G401 (cell line): ENCODE results near the gene CFAP20DC. TPM values are rescaled to one million over a fixed set of nuclear protein-coding genes. Genes with fewer than 3 reads are reported as not detected.

Source experiments
- DNase-seq: peaks from one replicate; pipeline ENCODE4 v3.0.0-alpha.2; 2015; ENCODE audit warnings: low spot score
- in situ Hi-C: cut with HindIII; loops from 2 replicates; pipeline ENCODE4 v1.10.0; 2016; ENCODE audit warnings: low sequenced_read_pairs, mixed read lengths
- total RNA-seq: library from RNA; depleted of rRNA; stranded (reverse); fragments of >200 nt; shearing (Covaris generic); gene quantifications from 2 replicates; pipeline ENCODE4 v1.2.3, GENCODE V29; 2014

CFAP20DC gene
- total RNA-seq, 1 experiment from 2014 or later: 2.2 TPM

- DNase-seq: no peak
- in situ Hi-C loops: no loop called here
These were observed 8.9 kb downstream of the CFAP20DC start for GRCh38 chr3:59040902-59041301.

- DNase-seq: no peak
- in situ Hi-C loops: no loop called here
These were observed 22.2 kb downstream of the CFAP20DC start for GRCh38 chr3:59027607-59028006.

DNA sequence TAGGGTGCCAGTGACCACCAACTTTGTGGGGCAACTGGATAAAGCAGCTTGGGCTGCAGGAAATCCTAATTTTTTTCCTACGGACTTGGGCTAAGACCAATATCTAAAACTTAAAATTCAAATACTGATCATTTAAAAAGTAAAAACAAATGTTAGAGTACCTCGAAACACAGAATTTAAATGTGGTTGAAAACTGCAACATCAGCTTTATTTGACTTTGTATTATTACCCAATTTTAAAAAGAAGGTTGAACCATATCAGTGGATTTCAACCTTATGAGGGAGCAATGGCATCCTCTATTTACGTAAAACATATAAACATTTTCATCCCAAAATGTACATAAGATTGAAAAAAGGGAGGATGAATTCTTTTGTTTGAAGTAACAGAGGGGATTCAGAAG, 26.2 kb downstream of the CFAP20DC start:
- in situ Hi-C loops: no loop called here
- DNase-seq: no peak

- peak; percentile 52 for DNase-seq
- in situ Hi-C loops: no loop called here
These were observed 32.2 kb downstream of the CFAP20DC start for GRCh38 chr3:59017617-59017984.

DNA sequence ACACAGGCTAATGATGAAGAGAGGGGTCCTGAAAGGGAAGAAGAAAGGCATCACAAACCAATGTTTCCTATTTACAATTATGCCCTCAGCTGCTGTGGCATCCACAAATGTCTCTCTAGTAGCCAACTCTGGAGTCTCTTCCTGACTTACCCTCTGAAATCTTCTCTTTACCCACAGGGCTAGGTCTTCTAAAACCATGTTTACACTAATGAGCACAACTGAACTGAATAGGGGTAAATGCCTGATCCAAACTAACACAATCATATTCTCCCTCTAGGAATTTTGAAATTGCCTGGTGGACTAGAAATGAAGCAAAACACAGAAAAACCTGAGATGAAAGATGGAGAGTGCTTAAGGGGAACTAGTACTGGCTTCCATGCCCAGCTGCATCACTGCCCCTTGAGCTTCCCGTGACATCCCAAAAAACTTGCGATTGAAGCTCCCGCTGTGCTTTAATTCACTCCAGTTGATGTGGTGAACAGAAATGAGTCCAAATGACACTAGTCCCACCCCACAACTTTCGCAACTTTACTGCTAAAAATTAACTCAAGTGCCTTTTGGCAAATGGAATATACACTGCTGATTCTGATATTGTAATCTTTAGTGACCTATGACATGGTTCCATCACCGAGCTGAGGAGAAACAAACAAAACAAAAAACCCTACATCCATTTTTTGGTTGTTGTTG, 32.8 kb downstream of the CFAP20DC start:
- in situ Hi-C loops: no loop called here
- no peak for DNase-seq

DNA sequence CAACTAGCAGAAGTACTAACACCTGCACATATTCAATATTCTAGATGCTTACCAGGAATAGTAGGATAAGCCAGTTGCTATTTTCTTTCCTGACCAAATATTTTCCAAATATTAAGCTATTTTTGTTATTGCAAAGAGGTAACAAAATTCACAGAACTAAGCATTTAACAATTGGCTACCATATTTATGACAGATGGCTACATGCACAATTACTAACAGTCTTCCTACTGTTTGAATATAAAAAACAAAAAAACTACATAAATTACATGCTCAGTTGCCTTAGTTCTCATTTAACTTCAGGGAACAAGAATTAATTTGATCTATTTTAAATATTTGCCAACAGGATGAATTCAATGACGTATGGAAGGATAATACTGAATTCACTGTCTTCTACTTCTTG, 36.2 kb downstream of the CFAP20DC start:
- in situ Hi-C loops: no loop called here
- DNase-seq: peak; percentile 25

DNA sequence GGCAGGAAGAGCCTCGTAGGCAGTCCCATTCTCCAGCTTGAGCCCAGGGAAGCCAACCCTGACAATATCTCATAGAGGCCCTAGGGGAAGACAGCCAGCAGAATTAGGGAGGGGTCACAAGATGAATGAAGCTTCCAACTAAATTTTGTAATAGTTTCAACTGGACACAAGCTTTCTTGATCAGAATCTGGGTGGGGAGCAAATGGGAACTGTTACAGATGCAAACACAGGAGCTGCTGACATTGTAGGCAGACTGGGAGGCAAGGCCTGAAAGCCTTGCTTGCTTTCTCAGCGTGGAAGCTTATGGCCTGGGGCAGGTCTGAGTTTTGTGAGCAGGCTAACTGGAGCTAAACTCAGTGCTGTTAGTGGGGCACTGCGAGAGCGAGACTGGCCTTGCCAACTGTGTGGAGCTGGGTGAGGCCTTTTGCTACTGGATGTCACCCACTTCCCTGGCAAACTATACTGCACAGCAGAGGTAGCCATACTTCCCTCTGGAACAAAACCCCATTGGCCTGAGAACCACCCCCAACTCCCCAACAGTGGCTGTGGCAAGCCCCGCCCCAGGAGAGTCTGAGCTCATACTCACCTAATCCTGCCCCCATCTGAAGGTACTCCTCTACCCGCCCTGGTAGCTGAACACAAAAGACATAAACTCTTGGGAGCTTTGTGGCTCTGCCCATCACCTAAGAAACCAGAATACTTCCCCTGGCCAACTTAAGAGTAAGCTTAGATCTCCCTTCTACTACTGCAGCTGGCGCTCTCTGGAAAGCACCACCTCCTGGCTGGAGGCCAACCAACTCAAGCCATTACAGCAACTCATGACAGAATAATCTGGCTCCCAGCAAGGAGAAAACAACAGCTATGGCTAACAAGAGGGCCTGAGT, 42.9 kb downstream of the CFAP20DC start:
- in situ Hi-C loops: no loop called here
- no peak for DNase-seq

- in situ Hi-C loops: no loop called here
- DNase-seq: no peak
These were observed 48.1 kb downstream of the CFAP20DC start for GRCh38 chr3:59001675-59002074.

GRCh38 chr3:58999774-59000160, 50.1 kb downstream of the CFAP20DC start:
- in situ Hi-C loops: no loop called here
- DNase-seq: no peak

GRCh38 chr3:58999134-58999773, 50.6 kb downstream of the CFAP20DC start:
- DNase-seq: no peak
- in situ Hi-C loops: no loop called here

GRCh38 chr3:58998476-58999117, 51.2 kb downstream of the CFAP20DC start:
- in situ Hi-C loops: no loop called here
- no peak for DNase-seq

DNA sequence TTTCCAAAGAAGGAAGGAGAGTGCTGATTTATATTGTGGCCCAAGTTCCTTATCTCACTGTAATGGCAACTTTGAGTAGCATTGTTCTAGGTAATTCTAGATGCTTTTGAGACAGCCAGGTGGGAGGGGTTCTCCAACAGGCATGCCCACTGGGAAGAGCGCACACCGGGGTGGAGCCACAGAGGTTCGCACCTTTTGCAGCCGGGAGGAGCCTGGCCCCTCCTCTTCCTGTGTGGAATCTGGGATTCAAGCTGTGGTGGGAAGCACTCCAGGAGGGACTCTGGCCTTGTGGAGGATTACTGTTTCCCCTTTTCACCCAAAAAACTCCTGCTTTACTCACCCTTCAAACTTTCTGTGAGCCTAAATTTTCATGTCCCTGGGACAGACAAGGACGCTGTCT, 53.1 kb downstream of the CFAP20DC start:
- in situ Hi-C loops: no loop called here
- DNase-seq: no peak

GRCh38 chr3:58994746-58995330, 55.0 kb downstream of the CFAP20DC start:
- DNase-seq: peak; percentile 58
- in situ Hi-C loops: no loop called here

GRCh38 chr3:58993547-58993946, 56.3 kb downstream of the CFAP20DC start:
- in situ Hi-C loops: no loop called here
- DNase-seq: no peak

- in situ Hi-C loops: no loop called here
- DNase-seq: no peak
These were observed 58.2 kb downstream of the CFAP20DC start for GRCh38 chr3:58991623-58992022.

GRCh38 chr3:58991026-58991425, 58.8 kb downstream of the CFAP20DC start:
- no peak for DNase-seq
- in situ Hi-C loops: no loop called here

GRCh38 chr3:58989955-58990354, 59.9 kb downstream of the CFAP20DC start:
- in situ Hi-C loops: no loop called here
- DNase-seq: no peak

DNA sequence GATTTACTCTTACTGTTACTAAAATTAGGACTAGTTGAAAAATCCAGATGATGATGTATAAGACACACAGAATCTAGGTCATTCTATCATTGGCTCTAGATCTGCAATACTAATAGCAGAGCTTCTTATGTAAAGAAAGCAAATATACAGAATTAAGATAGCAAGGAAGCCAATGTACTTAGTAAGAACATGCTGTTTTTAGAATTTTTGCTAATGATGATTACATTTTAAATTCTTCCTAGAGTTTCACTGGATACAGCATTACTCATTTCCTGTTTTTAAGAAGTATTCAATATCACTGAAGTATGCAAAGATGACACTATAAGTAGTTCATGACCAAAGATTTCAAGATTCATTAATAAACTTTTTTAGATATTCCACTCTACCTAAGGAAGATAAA, 60.7 kb downstream of the CFAP20DC start:
- no peak for DNase-seq
- in situ Hi-C loops: no loop called here

GRCh38 chr3:58988041-58988440, 61.8 kb downstream of the CFAP20DC start:
- no peak for DNase-seq
- in situ Hi-C loops: no loop called here
